Right ventricle myocardium inferior (tissue), 1 donor: ENCODE measurements around the gene ENPP5. TPM values are rescaled to one million over a fixed set of nuclear protein-coding genes. Genes with fewer than 3 reads are reported as not detected.
"Not testable (repeated sequence)": the region's sequence is repeated elsewhere in the genome, so short reads cannot be mapped to it uniquely, and the experiment has no call there.

Experiments
- ATAC-seq: fragments of 200-7000 bp; cut with Tn5 transposase; one replicate; pipeline ENCODE4 v1.9.1; 2020; ENCODE audit warnings: mild to moderate bottlenecking, moderate library complexity
- DNase-seq: peaks from one replicate; pipeline ENCODE4 v3.0.0; 2021; ENCODE audit errors: missing footprints
- intact Hi-C: fragments of 100-400 bp; cut with DNase I; formaldehyde crosslinking; loops from one replicate; pipeline ENCODE4 v1.11.0; 2022
- total RNA-seq: library from RNA; stranded (reverse); fragmentation: NEBNext Ultra II Directional; extraction: Animal tissue kit (Norgen Biotek cat#: 25700); gene quantifications from one replicate; pipeline ENCODE4 v1.2.1, GENCODE V29; 2021
- donor health status: DM: no; HTN: yes; CAD: no; lungs with severe emphysema.

The ENPP5 gene
- total RNA-seq, 1 donor from 2014 or later = 2.8 TPM

- ATAC-seq, DNase-seq, intact Hi-C loops: not testable (repeated sequence)
Observed at GRCh38 chr6:46119679-46120078, 51.1 kb downstream of the ENPP5 start.

- no peak for DNase-seq
- intact Hi-C loops = no loop called here
- no peak for ATAC-seq
Observed at GRCh38 chr6:46118836-46119235, 51.9 kb downstream of the ENPP5 start.

GRCh38 chr6:46118157-46118556 is 52.6 kb downstream of the ENPP5 start:
- intact Hi-C loops = no loop called here
- no peak for ATAC-seq
- no peak for DNase-seq

- ATAC-seq (no peak), DNase-seq (no peak)
- intact Hi-C loops = no loop called here
Observed at GRCh38 chr6:46116289-46116688, 54.5 kb downstream of the ENPP5 start.

GRCh38 chr6:46115634-46116033 is 55.1 kb downstream of the ENPP5 start:
- DNase-seq = no peak
- ATAC-seq = no peak
- intact Hi-C loops = no loop called here

- no peak for DNase-seq
- intact Hi-C loops = no loop called here
- ATAC-seq = no peak
Observed at GRCh38 chr6:46113370-46113769, 57.4 kb downstream of the ENPP5 start.

Other genes with a start within 250 kb of the ENPP5 start
- 312 TPM for gene CLIC5, start 155.1 kb downstream of the ENPP5 start, total RNA-seq
- 20.0 TPM for gene ENPP4, start 41.0 kb downstream of the ENPP5 start, total RNA-seq